GM18861 (cell line): ENCODE data around the gene ADSS1.
A peak's percentile ranks its signal among the peaks of the same experiment; 100 is the strongest.

Experiments
- ATAC-seq: cut with Tn5 transposase; IDR thresholded peaks from one replicate; pipeline ENCODE4 v1.9.1; 2021; ENCODE audit not compliant: unreplicated experiment

The ADSS1 gene

GRCh38 chr14:104723651-104724406 is at the start of gene ADSS1:
ADSS1 (plus strand) TSS chr14:104724229; CDS start chr14:104724271, 42 bp downstream.
- ATAC-seq: no peak

DNA sequence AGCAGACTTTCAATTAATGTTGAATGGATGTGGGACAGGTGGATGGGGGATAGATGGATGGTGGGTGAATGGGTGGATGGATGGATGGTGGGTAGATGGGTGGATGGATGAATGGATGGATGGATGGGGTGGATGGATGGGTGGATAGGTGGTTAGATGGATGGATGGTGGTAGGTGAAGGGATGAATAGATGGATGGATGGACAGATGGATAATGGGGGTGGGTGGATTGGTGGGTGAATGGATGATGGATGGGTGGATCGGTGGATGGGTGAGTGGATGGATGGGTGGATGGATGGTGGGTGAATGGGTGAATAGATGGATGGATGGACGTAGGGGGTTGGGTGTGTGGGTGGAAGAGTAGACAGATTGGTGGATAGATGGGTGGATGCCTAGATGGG is 48.6 kb upstream of the ADSS1 start:
- ATAC-seq: no peak

DNA sequence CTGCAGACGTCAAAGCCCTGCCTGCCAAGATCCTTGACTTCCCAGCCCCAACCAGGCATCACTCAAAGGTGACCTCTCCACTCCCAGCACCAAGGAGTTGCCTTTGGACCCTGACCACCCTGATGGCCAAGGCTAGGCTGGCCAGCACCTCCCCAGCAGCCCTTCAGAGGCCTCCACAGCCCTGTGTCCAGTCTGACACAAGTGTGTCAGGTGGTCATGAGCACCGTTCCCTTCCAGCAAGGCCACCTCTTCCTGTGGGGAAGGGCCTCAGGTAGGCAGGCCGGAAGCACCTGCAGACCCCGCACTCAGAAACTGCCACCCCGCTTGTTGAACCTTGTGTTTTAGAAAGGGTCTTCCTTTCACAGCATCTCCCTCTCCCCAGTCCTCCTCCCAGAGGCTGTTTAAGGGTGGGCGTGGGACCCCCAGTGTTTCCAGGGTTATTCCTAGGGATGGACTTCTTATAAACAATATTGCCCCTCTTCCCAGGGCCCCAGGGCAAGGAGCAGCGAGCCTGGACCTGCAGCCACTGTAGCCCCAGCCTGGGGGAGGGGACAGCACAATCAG is 47.8 kb upstream of the ADSS1 start:
- no peak for ATAC-seq

DNA sequence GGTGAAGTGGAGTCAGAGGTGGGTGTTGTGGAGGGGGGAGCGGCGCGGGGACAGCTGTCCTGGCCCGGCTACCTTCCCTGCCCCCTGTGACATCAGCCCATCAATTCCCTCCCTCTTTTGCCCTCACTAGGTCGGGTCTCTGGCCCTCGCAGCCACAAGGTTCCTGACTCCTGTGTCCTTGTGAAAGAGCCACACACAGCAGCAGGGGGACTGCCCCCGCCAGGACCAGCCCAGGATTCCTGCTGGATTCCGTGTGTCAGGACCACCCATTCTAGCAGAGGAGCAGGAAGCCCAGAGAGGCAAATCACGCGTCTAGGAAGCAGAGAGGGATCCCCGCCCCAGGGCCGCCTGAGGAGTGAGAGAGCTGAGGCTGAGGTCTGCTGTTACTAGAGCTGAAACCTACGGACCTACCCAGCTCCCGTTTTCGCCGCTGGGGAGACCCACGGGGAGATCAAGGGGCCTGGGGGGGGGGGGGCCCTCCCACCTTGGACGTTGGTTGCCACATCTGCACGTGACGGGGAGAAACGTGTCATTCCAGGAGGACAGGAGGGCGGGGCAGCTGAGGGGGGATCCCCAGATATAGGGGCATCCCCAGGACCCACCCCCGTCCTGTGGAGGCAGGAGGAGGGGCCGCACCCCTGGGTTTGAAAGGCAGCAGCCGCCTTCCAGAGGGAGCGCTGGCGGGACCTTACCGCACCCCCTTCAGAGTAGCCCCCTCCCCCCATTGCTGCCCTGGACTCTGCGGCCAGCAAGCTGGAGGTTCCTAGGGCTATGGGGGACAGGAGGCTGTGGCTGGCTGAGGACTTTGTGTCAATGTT is 47.1 kb upstream of the ADSS1 start:
- peak; percentile 9 for ATAC-seq

GRCh38 chr14:104677512-104678332 is 46.3 kb upstream of the ADSS1 start:
- ATAC-seq: peak; percentile 36

GRCh38 chr14:104678346-104678745 is 45.7 kb upstream of the ADSS1 start:
- peak; percentile 10 for ATAC-seq

GRCh38 chr14:104678901-104679705 is 44.9 kb upstream of the ADSS1 start:
- no peak for ATAC-seq

- ATAC-seq: no peak
These were observed 43.8 kb upstream of the ADSS1 start for GRCh38 chr14:104680056-104680805.

DNA sequence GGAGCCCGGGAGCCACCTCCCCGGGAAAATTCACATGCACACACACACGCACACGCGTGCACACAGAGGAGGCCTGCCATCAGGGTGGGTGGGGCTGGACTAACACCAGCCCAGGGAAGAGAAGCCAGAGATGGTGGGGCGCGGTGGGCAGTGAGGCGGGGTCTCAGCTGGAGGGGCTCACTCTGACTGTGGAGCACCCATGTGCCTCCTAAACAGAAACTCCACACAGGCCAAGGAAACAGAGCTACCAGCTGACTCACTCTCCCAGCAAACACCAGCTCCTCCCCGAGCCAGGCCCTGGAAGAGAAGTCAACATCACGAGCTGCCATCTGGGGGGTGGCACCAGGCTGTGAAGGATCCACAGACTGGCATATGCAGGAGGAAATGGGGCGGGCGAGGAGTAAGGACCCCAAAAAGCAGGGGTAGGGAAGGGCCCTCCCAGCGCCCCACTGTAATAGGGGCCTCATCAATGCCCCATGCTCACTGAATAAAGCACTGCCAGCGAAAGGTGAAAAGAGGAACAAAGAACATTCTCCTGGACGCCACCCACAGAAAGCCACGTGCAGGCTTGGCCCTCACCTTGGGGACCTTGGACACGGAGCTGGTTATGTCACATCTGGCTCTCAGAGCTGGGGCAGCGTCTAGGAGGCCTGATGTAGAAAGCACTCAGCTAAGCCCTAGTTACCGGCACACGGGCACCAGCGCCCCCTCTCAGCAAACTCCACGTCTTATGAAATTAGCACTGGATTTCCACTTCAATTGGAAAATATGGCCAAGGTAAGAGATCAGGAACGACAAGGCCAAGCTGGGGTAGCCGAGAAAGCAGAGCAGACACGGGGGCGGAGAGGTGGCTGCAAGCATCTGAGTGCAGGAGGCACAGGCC is 43.0 kb upstream of the ADSS1 start:
- no peak for ATAC-seq

GRCh38 chr14:104681689-104682074 is 42.3 kb upstream of the ADSS1 start:
- ATAC-seq: no peak

DNA sequence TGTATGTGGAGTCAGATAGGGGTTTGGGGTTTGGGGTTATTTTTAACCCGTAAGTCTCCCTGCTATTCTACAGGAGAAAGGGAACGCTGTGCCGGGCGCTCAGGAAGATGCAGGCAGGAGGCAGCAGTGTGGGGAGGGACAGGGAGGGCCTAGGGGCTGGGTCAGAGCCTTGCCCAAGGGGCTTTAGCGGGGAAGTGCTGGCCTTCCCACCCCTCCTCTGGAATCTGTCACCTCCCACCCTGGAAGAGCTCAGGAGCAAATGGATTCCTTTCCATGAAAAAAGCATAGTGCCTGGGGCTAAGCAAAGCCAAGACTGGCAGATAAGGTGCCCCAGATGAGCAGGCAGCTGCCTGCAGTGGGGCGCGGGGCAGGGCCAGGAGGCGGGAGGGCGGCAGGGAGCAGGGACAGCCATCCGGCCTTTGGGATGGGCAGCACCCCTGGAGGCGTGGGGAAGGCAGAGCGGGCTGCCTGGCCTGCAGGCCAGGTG is 41.9 kb upstream of the ADSS1 start:
- no peak for ATAC-seq

GRCh38 chr14:104683653-104684448 is 40.2 kb upstream of the ADSS1 start:
- ATAC-seq: no peak

DNA sequence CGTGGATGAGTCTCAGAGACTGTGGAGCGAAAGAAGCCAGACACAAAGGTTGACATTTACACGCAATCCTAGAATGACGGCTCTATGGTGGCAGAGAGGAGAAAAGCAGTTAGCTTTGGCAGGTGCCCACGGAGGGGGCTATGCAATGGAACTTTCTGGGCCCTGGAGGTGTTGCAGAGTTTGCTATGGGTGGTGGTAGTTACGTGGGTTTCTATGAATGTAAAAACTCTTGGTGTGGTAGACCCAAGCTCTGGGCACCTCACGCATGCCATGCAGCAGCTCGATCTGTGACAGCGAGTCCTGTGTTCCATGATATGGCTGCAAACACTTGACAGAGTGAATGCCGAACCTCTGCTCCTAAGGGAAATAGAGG is 39.6 kb upstream of the ADSS1 start:
- no peak for ATAC-seq

DNA sequence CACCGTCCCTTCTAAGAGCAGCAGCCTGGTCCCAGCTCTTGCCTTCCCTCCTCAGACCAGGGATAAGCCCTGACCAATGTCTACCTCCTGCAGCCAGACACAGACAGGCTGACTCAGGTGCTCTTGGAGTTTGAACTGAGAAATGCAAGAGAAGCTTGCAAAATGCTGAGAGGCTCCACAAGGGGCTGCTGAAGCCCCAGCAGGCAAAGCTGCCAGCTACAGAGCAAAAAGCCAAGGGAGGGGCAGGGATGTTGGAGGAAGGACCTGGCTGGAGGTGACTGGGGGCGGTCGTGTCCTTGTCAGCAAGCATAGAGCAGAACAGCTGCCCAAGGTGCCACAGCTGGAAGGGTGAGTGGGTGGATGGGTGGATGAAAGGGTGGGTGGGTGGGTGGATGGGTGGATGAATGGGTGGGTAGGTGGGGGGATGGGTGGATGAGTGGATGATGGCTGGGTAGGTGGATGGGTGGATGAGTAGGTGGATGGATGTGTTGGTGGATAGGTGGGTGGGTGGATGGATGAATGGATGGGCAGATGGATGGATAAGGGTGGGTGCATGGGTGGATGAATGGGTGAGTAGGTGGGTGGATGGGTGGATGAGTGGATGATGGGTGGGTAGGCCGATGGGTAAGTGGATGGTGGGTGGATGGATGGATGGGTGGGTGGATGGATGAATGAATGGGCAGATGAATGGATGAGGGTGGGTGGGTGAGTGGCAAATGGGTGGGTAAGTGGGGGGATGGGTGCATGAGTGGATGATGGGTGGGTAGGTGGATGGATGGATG is 38.6 kb upstream of the ADSS1 start:
- no peak for ATAC-seq

GRCh38 chr14:104685998-104686610 is 37.9 kb upstream of the ADSS1 start:
- no peak for ATAC-seq
